NCI-H82 treated with DMSO at 0.1 percent for 48 hours (cell line): ENCODE measurements around the gene LRRC8E.

Experiments
- DNase-seq: peaks from one replicate; lab custom pipeline; 2025; ENCODE audit not compliant: unreplicated experiment; lab: John Stamatoyannopoulos, UW

The LRRC8E gene

GRCh38 chr19:7888145-7888825 is at the start of gene LRRC8E:
Gene LRRC8E, plus strand, starts transcription at chr19:7888510. Its CDS starts 7,094 bp downstream, at chr19:7895604.
- DNase-seq: no peak

- no peak for DNase-seq
Observed at GRCh38 chr19:7839476-7839875, 48.8 kb upstream of the LRRC8E start.

GRCh38 chr19:7840629-7841028 is 47.7 kb upstream of the LRRC8E start:
- no peak for DNase-seq

GRCh38 chr19:7841751-7842660 is 46.3 kb upstream of the LRRC8E start:
- DNase-seq: no peak

- DNase-seq: no peak
Observed at GRCh38 chr19:7842661-7843294, 45.5 kb upstream of the LRRC8E start.

- DNase-seq: no peak
Observed at GRCh38 chr19:7843521-7843920, 44.8 kb upstream of the LRRC8E start.

GRCh38 chr19:7844405-7844804 is 43.9 kb upstream of the LRRC8E start:
- DNase-seq: no peak

GRCh38 chr19:7844951-7845350 is 43.4 kb upstream of the LRRC8E start:
- no peak for DNase-seq

GRCh38 chr19:7845390-7846154 is 42.7 kb upstream of the LRRC8E start:
- DNase-seq: no peak

- no peak for DNase-seq
Observed at GRCh38 chr19:7846155-7846646, 42.1 kb upstream of the LRRC8E start.

- DNase-seq: no peak
Observed at GRCh38 chr19:7847664-7848063, 40.6 kb upstream of the LRRC8E start.

GRCh38 chr19:7848779-7849457 is 39.4 kb upstream of the LRRC8E start:
- DNase-seq: no peak

GRCh38 chr19:7849631-7849999 is 38.7 kb upstream of the LRRC8E start:
- no peak for DNase-seq

- no peak for DNase-seq
Observed at GRCh38 chr19:7850000-7850813, 38.1 kb upstream of the LRRC8E start.

- no peak for DNase-seq
Observed at GRCh38 chr19:7850945-7851622, 37.2 kb upstream of the LRRC8E start.

GRCh38 chr19:7851623-7852500 is 36.4 kb upstream of the LRRC8E start:
- DNase-seq: no peak

GRCh38 chr19:7852851-7853769 is 35.2 kb upstream of the LRRC8E start:
- DNase-seq: no peak
